T-helper 1 cell treated with Interleukin-12 subunit alpha and Interleukin-12 subunit beta and Interleukin-4 antibody, amounts not matched to agents 30 ng/mL and 1 ng/mL, for 36 hours (primary cell): ENCODE data around the gene CHRFAM7A. TPM values are rescaled to one million over a fixed set of nuclear protein-coding genes. Genes with fewer than 3 reads are reported as not detected.
"Not testable (repeated sequence)": the region's sequence is repeated elsewhere in the genome, so short reads cannot be mapped to it uniquely, and the experiment has no call there.

Experiments used
- intact Hi-C: fragments of 100-400 bp; cut with micrococcal nuclease; formaldehyde crosslinking; loops from one replicate; pipeline ENCODE4 v1.15.1; 2024
- total RNA-seq: library from RNA; stranded (reverse); gene quantifications from 2 replicates; pipeline ENCODE4 v1.2.3, GENCODE V29; 2022

CHRFAM7A gene
- total RNA-seq, 1 donor from 2014 or later, result 0.78 TPM

DNA sequence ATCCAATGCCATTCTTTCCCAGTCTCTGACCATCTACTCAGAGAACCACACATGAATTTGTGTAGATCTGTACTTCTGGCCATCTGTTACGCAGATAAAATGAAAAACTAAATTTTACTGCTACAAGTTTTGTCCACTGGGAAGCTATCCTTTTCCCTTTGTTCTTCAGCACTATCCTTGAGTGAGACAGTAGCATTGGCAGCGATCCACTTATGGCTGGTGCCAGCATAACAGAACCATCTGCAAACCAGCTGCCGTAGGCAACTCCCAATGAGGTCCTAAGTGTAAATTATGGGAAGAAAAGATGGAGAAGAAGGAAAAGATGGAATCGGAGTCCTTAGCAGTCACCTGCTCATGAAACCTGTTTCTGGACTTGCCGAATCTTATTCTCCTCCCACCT lies 72.3 kb downstream of the CHRFAM7A start:
- intact Hi-C loops, result not testable (repeated sequence)

DNA sequence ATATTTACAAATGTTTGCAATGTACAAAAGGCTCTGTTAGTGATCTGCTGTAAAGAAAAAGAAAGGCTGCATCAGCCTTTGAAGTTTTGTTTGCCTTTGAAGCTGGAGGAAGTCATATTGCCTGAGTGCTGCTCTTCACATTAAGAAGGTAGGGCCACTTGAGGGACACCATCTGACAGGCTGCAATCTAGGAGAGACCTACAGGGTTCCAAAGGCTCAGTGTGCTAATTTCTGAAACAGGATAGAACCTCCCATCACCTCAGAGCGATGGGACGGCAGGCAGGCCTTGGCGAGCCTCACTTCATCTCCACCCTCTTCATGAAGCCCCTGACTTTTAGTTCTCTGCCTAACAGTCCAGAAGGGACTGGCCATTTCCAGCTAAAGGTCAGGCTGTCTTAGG lies 77.6 kb downstream of the CHRFAM7A start:
- intact Hi-C loops, result not testable (repeated sequence)

DNA sequence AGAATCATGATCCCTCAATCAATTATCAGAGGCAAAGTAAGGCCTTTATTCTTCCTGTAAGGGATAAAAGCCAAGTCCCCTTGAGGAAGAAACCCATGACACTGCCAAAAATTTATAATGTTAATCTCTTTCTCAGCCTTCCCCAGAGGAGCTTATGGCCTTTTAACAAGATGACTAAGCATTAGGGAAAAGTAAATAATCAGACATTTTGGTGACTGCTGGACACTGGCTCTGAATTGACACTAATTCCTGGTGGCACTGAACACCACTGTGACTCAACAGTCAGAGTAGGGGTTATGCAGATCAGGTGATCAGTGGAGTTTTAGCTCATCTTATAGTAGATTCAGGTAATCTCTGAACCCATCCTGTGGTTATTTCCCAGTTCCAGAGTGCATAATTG lies 82.8 kb downstream of the CHRFAM7A start:
- intact Hi-C loops, result not testable (repeated sequence)

Other genes starting within 250 kb of the CHRFAM7A start
- 8.4 and 11.5 TPM in 2 replicates for gene GOLGA8R, start 20.7 kb upstream of the CHRFAM7A start, total RNA-seq
- 7.2 and 8.0 TPM in 2 replicates for gene GOLGA8Q, start 158.5 kb upstream of the CHRFAM7A start, total RNA-seq
- 0.12 TPM in 1 of 2 replicates, not detected in the other for gene GOLGA8H, start 210.5 kb upstream of the CHRFAM7A start, total RNA-seq